HG03457 (cell line): ENCODE data around the gene TPK1.
A peak's percentile ranks its signal among the peaks of the same experiment; 100 is the strongest.
"Not testable (repeated sequence)": the region's sequence is repeated elsewhere in the genome, so short reads cannot be mapped to it uniquely, and the experiment has no call there.

Experiments
- ATAC-seq: cut with Tn5 transposase; IDR thresholded peaks from one replicate; pipeline ENCODE4 v1.9.1; 2021; ENCODE audit warnings: moderate number of reproducible peaks; ENCODE audit not compliant: unreplicated experiment

Gene TPK1

GRCh38 chr7:144726840-144727239, 109.0 kb downstream of the TPK1 start:
- not testable (repeated sequence) for ATAC-seq

DNA sequence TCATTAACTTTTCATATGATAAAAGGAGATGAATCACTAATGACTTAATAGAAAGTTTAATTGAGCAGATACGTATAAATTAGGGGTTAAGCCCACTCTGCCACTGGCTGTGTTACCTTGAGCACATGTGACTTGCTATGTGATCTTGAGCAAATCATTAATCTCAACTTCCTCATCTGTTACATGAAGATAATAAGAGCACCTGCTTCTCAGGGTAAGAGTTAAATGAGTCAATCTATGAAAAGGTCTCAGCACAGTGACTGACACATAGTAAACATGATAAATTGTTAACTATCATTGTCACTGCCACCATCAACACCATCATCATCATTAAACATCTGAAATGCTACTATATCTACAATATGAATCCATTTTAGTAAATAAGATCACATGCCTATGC, 110.8 kb downstream of the TPK1 start:
- peak; percentile 100 for ATAC-seq

DNA sequence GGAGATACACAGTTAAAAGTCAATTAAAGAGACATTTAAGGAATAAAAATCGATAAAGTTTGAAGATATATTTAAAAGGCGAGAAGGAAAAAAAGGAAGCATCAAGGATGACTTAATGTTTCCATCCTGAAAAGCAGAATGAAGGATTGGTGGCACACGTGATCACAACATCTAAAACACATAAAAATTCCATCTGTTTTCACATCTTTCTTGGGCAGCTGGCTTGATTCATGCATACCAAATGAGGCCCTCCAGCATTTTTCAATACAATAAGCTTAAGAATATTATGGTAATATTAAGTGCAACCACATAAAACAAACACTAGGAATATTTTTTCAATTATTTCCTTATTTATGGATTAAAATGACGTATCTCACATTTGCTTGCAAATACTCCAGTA, 112.6 kb downstream of the TPK1 start:
- ATAC-seq, result no peak

DNA sequence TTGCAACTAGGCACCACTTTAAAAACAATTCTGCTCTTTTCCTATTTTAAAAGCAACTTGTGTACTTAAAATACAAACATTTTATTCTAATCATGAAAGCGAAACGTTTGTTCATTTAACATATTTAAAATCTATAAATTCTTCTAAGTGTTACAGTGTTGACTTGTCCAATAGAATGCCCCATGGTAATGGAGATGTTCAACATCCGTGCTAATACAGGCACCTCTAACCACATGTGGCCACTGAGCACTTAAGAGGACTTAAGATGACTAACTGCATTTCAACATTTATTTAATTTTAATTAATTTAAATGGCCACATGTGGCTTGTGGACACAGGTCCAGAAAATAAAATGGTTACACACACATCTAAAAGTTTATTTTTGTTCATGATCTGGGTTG, 115.1 kb downstream of the TPK1 start:
- no peak for ATAC-seq

DNA sequence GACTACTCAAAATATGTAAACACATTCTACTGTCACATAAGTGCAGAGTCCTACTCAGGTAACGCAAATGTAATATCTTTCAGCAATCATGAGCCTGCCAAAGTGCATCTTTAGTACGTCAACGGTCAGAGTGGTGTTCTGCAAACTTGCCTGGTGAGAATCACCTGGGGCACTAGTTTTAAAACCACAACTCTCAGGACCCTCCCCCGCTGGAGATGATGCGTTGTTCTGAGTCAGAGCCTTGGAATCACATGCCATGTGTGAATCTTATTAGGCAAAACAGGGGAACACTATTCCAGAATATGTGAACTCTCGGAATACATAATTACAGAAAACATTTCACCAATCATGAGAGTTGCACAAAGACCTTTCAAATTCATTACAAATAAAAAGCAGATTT, 115.7 kb downstream of the TPK1 start:
- no peak for ATAC-seq

DNA sequence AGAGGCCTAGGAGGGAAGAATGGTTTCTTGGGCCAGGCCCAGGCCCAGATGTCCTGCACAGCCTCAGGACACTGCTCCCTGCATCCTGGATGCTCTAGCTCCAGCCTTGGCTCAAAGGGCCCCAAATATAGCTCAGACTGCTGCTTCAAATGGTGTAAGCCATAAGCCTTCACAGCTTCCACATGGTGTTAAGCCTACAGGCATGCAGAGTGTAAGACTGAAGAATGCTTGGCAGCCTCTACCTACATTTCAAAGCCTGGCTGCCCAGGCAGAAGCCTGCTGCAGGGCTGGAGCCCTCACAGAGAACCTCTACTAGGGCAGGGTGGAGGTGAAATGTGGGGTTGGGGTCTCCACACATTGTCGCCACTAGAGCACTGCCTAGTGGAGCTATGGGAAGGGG, 118.1 kb downstream of the TPK1 start:
- no peak for ATAC-seq

GRCh38 chr7:144713850-144714249, 122.0 kb downstream of the TPK1 start:
- peak; percentile 59 for ATAC-seq

DNA sequence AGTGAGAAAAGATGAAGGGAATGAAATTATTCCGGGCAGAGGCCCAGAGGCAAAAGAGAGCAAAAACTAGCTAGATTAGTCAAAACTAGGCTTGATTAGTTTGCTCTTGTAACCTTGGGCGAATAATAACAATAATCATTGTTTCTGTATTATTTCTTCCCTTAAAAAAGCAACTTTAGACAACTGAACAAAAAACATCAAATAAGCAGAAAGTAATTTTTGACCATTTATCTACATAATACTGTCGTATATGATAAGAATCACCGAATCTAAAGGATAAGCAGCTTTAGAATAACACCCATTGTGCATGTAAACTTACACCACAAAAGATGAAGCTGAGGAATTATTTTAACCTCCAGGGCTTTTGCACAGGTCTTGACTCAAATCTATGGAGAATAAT, 125.1 kb downstream of the TPK1 start:
- no peak for ATAC-seq

DNA sequence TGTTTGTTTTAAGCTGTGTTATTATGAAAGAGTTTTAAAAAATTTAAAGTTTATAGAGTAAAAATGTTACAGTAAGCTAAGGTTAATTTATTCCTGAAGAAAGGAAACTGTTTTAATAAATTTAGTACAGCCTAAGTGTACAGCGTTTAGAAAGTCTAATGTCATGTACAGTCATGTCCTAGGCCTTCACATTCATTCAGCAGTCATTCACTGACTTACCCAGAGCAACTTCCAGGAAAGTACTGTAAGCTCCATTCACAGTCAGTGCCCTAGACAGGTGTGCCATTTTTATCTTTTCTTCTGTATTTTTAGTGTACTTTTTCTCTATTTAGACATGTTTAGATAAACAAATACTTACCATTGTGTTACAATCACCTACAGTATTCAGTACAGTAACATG, 126.8 kb downstream of the TPK1 start:
- no peak for ATAC-seq

GRCh38 chr7:144691240-144691639, 144.6 kb downstream of the TPK1 start:
- ATAC-seq, result no peak

- no peak for ATAC-seq
These were observed 153.1 kb downstream of the TPK1 start for GRCh38 chr7:144682581-144683280.

DNA sequence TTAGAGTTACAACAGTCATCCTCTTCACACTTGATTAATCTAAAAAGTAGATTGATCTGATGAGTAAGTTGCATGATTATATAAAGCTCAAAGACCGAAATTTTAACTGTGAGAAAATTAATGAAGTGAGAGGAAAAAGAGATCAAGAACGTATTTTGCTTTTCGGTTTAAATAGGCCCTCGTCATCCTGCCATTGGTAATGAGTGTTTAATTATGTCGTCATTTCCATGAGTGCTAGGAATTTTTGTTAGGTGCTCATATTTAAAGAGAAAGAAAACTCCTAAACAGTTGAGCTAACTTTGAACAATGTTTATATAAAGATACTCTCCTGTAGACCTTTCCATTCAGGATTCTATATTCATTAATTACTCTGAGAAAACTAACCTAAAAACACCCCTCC, 159.4 kb downstream of the TPK1 start:
- no peak for ATAC-seq

DNA sequence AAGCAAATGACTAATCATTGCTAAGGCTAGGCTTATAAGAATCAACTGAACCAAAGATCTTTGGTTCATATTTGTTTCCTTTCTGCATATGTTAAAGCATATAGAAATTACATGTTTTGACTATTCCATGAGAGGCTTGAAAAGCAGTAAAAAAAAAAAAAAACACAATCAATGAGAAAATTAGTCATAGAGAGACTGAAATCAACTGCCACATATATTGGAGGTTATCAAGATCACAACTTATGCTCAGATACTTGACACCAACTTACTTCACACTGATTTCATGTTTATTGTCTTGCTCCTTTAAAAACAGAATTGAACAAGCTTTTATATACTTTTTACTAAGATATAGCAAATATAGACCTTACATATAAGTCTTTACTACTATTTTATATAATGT, 161.3 kb downstream of the TPK1 start:
- no peak for ATAC-seq

DNA sequence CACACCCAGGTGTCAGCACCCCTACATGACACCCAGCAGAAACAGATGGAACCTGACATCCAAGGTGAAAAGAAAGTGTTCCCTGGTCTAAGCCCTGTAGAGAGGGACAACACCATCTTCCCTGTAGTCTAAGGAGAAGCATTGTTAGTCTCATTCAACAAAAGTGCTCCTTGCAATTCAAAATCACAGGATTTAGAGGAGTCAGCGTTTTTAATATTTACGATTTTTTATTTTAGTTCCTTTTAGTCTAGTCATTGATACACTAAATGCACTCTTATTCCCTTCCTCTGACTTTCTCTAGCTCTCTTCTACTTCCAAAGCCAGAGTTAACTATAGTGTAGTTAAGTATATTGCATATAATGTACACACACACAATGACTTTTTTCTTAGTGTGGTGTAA, 163.0 kb downstream of the TPK1 start:
- no peak for ATAC-seq

- ATAC-seq, result no peak
These were observed 164.4 kb downstream of the TPK1 start for GRCh38 chr7:144671429-144671828.

- no peak for ATAC-seq
These were observed 165.6 kb downstream of the TPK1 start for GRCh38 chr7:144670218-144670617.

DNA sequence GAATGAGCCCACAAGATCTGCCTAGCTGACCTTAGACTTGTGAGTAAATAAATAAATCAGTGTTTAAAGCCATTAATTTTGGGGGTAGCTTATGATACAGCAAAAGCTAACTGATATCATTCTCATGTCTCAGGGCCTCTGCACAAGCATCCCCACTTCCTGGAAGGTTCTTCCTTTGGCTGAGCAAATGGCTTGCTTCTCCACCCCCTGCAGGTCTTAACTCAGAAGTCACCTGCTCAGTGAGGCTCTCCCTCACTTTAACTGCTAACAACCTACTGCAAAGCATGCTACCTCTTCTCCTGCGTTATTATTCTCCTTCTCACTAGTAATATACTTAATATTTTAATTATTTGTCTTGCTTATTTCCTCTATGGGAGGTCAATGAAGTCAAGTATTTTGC, 167.3 kb downstream of the TPK1 start:
- no peak for ATAC-seq

DNA sequence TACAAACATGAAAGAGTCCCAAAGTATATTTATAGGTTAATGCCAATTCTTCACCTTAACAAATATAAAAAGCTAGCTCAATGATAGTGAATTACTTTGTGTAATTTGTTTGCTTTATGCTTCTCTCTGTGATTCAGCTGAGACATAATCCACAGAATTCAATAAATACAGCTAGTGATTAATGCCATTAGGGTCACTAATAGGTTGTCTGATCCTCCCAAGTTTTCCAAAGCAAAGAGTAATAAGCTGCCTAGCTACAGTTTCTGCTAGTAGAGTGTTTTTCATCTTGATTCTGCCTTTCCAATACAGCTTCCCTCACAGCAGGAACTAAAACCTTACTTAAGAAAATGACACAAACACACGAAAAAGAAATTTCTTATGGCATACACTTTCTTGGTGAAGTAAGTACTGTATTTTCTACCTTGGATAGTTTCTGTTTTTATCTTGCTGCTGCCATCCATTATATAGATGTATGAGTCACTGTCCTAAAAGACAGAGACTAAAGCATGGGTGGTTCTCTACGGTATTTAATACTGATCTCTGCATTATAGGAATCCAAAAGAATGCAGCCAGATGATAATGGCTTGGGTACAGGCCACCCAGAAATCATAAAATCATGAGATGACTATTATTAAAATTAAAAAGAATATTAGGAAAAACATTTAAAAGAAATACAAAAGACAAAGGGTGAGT, 170.0 kb downstream of the TPK1 start:
- ATAC-seq, result no peak

DNA sequence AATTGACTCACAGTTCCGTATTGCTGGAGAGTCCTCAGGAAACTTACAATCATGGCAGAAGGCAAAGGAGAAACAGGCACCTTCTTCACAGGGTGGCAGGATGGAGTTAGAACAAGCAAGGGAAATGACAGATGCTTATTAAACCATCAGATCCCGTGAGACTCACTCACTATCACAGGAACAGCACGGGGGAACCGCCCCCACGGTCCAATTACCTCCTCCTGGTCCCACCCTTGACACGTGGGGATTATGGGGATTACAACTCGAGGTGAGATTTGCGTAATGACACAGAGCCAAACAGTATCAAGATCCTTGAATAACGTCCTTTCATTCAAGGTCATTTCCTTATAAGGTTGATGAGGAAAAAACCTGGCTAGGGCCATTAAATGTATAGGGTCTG, 176.6 kb downstream of the TPK1 start:
- no peak for ATAC-seq

DNA sequence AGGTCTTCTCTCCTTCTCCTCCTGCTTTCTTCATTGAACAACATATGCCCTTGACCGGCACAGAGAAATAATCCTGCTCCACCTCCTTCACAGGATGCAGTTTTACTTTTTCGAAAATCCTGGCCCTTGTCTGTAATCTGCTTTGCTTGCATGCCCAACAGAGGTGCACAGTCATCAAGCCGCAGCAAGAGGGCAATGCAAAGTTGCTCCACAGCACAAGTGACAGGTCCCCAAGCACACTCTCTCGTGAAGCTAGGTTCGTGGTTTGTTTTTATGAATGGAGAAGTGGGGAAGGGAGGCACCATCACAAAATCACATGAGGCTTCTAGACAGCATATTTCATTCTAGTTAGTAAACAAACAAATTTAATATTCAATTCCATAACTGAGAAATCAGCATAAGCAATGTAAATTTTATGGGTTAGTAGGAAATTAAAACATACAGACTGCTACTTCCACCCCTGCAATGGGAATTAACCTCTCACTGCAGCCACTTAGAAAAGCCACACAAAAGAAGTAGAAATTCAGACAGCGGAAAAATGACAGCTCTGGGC, 178.8 kb downstream of the TPK1 start:
- ATAC-seq, result no peak

- no peak for ATAC-seq
These were observed 182.4 kb downstream of the TPK1 start for GRCh38 chr7:144653449-144653848.

DNA sequence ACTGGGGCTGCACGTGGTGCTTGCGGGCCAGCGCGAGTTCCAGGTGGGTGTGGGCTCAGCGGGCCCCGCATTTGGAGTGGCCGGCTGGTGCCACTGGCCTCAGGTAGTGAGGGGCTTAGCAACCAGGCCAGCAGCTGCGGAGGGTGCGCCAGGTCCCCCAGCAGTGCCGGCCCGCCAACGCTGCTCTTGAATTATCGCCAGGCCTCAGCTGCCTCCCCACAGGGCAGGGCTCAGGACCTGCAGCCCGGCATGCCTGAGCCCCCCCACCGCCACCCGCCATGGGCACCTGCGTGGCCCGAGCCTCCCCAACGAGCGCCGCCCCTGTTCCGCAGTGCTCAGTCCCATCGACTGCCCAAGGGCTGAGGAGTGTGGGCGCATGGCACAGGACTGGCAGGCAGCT, 185.4 kb downstream of the TPK1 start:
- ATAC-seq, result no peak

DNA sequence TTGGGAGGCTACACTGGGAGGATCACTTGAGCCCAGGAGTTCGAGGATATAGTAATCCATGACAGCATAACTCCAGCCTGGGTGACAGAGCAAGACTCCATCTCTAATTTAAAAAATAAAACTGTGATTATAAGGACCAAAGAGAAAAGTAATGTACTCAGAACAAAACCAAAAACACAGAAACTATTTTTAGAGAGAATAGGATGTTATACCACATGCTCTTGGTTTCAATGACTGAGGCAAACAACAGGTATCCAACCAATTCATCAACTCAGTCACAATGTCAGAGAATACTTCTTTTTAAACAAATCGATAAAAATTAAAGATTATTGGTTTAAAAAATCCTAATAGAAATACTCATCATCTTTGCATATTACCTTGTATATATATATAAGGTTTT, 186.7 kb downstream of the TPK1 start:
- ATAC-seq, result no peak
